Prostate gland (tissue), 2 donors: ENCODE data around the gene PDS5B.

Source experiments
- POLR2A ChIP-seq: fragments of 450-650 bp; IDR thresholded peaks from one replicate; pipeline ENCODE4 v1.6.1; 2016; ENCODE audit warnings: antibody characterized with exemption, mild to moderate bottlenecking
- TF ChIP-seq, protein P1 (sequence below), 4 experiments: fragments of 200-600 bp in 2 of 4; fragments of 450-650 bp in 2 of 4; sonication (generic) in 2 of 4; IDR thresholded peaks; 1 replicate in 3 of 4; 2 replicates in 1 of 4; pipeline ENCODE4 v1.5.1; 2016 to 2019; ENCODE audit warnings: antibody characterized with exemption in 4 of 4, mild to moderate bottlenecking in 2 of 4, moderate library complexity in 2 of 4

- TF ChIP-seq, protein P1, sequence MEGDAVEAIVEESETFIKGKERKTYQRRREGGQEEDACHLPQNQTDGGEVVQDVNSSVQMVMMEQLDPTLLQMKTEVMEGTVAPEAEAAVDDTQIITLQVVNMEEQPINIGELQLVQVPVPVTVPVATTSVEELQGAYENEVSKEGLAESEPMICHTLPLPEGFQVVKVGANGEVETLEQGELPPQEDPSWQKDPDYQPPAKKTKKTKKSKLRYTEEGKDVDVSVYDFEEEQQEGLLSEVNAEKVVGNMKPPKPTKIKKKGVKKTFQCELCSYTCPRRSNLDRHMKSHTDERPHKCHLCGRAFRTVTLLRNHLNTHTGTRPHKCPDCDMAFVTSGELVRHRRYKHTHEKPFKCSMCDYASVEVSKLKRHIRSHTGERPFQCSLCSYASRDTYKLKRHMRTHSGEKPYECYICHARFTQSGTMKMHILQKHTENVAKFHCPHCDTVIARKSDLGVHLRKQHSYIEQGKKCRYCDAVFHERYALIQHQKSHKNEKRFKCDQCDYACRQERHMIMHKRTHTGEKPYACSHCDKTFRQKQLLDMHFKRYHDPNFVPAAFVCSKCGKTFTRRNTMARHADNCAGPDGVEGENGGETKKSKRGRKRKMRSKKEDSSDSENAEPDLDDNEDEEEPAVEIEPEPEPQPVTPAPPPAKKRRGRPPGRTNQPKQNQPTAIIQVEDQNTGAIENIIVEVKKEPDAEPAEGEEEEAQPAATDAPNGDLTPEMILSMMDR (IDR thresholded peaks at IDR 0.05), result no peak
- TF ChIP-seq POLR2A, result no peak
Measured at GRCh38 chr13:32824061-32824460, 237.8 kb downstream of the PDS5B start.
